Placental epithelial cell (primary cell): Measurements from ENCODE around the gene OR13J1. TPM values are rescaled to one million over a fixed set of nuclear protein-coding genes. Genes with fewer than 3 reads are reported as not detected.

ENCODE experiments used
- total RNA-seq: library from RNA; depleted of rRNA; stranded (reverse); fragments of >200 nt; gene quantifications from 2 replicates; pipeline ENCODE4 v1.2.3, GENCODE V29; 2012

Gene OR13J1
- not detected in 2 replicates for total RNA-seq

GRCh38 chr9:35870351-35870923, at the start of gene OR13J1:
Gene OR13J1, minus strand, starts transcription at chr9:35870401. Its CDS starts 0 bp downstream, at chr9:35870401.

GRCh38 chr9:35909274-35909673, 39.1 kb upstream of the OR13J1 start, which contains the start of gene SPAAR:
Gene SPAAR, plus strand, starts transcription at chr9:35909490. Its CDS starts 974 bp downstream, at chr9:35910464.

GRCh38 chr9:35905912-35906679, 35.9 kb upstream of the OR13J1 start, which contains the start of gene HRCT1:
Gene HRCT1, plus strand, starts transcription at chr9:35906202. Its CDS starts 86 bp downstream, at chr9:35906288.

DNA sequence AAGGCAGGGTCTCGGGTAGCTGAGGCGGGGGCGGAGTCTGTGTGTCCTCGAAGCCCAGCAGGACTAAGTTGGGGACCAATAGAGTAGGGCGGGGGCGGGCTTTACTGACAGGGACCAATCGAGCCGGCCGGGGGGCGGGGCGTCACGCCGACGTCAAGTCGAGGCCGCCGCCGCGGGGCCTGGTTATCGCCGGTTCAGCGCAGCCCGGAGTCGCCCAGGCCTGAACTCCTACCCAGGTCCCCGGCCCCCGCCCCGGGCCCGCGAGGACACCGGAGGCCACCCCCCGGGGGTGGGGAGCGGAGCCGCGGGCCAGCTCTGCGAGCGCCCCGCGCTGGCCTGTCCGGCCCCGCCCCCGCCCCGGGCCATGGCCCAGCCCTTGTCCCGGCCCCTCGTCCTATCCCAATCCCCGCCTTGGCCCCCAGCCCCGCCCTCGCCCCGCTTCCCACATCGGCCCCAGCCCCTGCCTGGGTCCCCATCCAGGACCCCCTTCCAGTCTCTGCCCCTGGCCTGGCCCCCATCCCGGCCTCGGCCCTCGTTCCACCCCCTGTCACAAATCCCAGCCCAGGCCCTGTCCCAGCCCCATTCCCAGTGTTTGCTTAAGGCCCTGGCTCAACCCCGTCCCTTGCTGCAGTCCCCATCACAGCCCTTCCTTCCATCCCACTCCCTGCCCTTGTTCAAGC, 41.0 kb downstream of the OR13J1 start, which contains the start of gene TMEM8B:
TMEM8B (plus strand) TSS at position 145 of the 680 bp plus-strand sequence; CDS start at position 365, 220 bp downstream.

GRCh38 chr9:35828716-35829083, 41.5 kb downstream of the OR13J1 start, which contains the start of gene FAM221B:
Gene FAM221B, minus strand, starts transcription at chr9:35828732. Its CDS starts 2,571 bp downstream, at chr9:35826161.

Other genes starting within 250 kb of the OR13J1 start
- gene SIT1, start 219.5 kb downstream of the OR13J1 start, total RNA-seq, result not detected in 2 replicates
- 39,103 and 115,939 TPM in 2 replicates for gene RMRP, start 212.4 kb downstream of the OR13J1 start, total RNA-seq
- 5.5 and 6.6 TPM in 2 replicates for gene CCDC107, start 212.1 kb downstream of the OR13J1 start, total RNA-seq
- gene ARHGEF39, start 205.2 kb downstream of the OR13J1 start, total RNA-seq, result 1.2 and 1.6 TPM in 2 replicates
- gene CA9, start 196.5 kb downstream of the OR13J1 start, total RNA-seq, result not detected in 2 replicates
- 87.9 and 98.7 TPM in 2 replicates for gene TPM2, start 180.5 kb downstream of the OR13J1 start, total RNA-seq
- gene TLN1, start 138.2 kb downstream of the OR13J1 start, total RNA-seq, result 118 and 165 TPM in 2 replicates
- gene CREB3, start 137.7 kb downstream of the OR13J1 start, total RNA-seq, result 56.1 and 92.0 TPM in 2 replicates
- gene GBA2, start 121.2 kb downstream of the OR13J1 start, total RNA-seq, result 25.9 and 31.7 TPM in 2 replicates
- 18.1 and 27.0 TPM in 2 replicates for gene RGP1, start 121.1 kb downstream of the OR13J1 start, total RNA-seq
- gene MSMP, start 116.1 kb downstream of the OR13J1 start, total RNA-seq, result not detected in 2 replicates
- gene NPR2, start 78.8 kb downstream of the OR13J1 start, total RNA-seq, result 9.0 and 23.6 TPM in 2 replicates
- gene SPAG8, start 58.1 kb downstream of the OR13J1 start, total RNA-seq, result 0.65 and 1.2 TPM in 2 replicates
- gene HINT2, start 55.4 kb downstream of the OR13J1 start, total RNA-seq, result 10.6 and 15.7 TPM in 2 replicates
- not detected in 2 replicates for gene FAM221B, start 41.7 kb downstream of the OR13J1 start, total RNA-seq
- gene TMEM8B, start 41.2 kb downstream of the OR13J1 start, total RNA-seq, result 3.5 and 4.0 TPM in 2 replicates
- 0.39 and 0.76 TPM in 2 replicates for gene HRCT1, start 35.8 kb upstream of the OR13J1 start, total RNA-seq
- gene SPAAR, start 39.1 kb upstream of the OR13J1 start, total RNA-seq, result not detected in 2 replicates
- not detected in 2 replicates for gene OR2S2, start 87.8 kb upstream of the OR13J1 start, total RNA-seq
- 22.2 and 54.2 TPM in 2 replicates for gene RECK, start 166.5 kb upstream of the OR13J1 start, total RNA-seq